CD4-positive, alpha-beta memory T cell (primary cell): ENCODE data around the gene FCRLA. TPM values are rescaled to one million over a fixed set of nuclear protein-coding genes. Genes with fewer than 3 reads are reported as not detected.
"Not testable (repeated sequence)": the region's sequence is repeated elsewhere in the genome, so short reads cannot be mapped to it uniquely, and the experiment has no call there.

Experiments
- CTCF ChIA-PET: fragments of 350-600 bp; sonication (Branson Sonifier 250); formaldehyde crosslinking; loops from one replicate; lab custom pipeline; 2021; ENCODE audit warnings: inconsistent platforms; ENCODE audit not compliant: partially characterized antibody; lab: Charles Lee
- POLR2A ChIA-PET: fragments of 350-600 bp; sonication (Branson Sonifier 250); formaldehyde crosslinking; loops from one replicate; lab custom pipeline; 2021; ENCODE audit not compliant: partially characterized antibody; lab: Charles Lee
- DNase-seq, 5 donors: peaks; one replicate each; pipeline versions ENCODE4 v3.0.0 to v3.0.0-alpha.2; 2020 to 2022; ENCODE audit warnings: mixed read lengths in 1 of 5
- H3K27ac ChIP-seq: one replicate; pipeline ENCODE4 v1.7.0; 2013; ENCODE audit warnings: low read depth, low read length
- H3K27me3 ChIP-seq: 2 replicates; pipeline ENCODE4 v1.7.0; 2013; ENCODE audit warnings: mild to moderate bottlenecking, low read length, moderate library complexity; ENCODE audit not compliant: insufficient read depth
- H3K36me3 ChIP-seq: 2 replicates; pipeline ENCODE4 v1.7.0; 2013; ENCODE audit warnings: mild to moderate bottlenecking, low read length, moderate library complexity; ENCODE audit not compliant: insufficient read depth
- H3K4me1 ChIP-seq: 2 replicates; pipeline ENCODE4 v1.7.0; 2013; ENCODE audit warnings: mild to moderate bottlenecking, low read length, moderate library complexity; ENCODE audit not compliant: insufficient read depth
- H3K4me3 ChIP-seq, 2 donors: one replicate each; pipeline ENCODE4 v1.7.0; 2013; ENCODE audit warnings: low read length in 2 of 2, mild to moderate bottlenecking in 1 of 2
- H3K9me3 ChIP-seq, 2 donors: one replicate each; pipeline ENCODE4 v1.7.0; 2013; ENCODE audit warnings: low read length in 2 of 2, control low read depth in 1 of 2; ENCODE audit not compliant: control insufficient read depth in 1 of 2
- H3K27ac Mint-ChIP-seq, 7 donors: one replicate each; pipeline ENCODE4 v1.8.0; 2020 to 2021; ENCODE audit warnings: mixed read lengths in 7 of 7, mild to moderate bottlenecking in 6 of 7, inconsistent platforms in 3 of 7, moderate library complexity in 3 of 7
- H3K27me3 Mint-ChIP-seq, 2 donors: one replicate each; pipeline ENCODE4 v1.8.0; 2020 to 2021; ENCODE audit warnings: mixed read lengths in 2 of 2
- H3K36me3 Mint-ChIP-seq, 2 donors: one replicate each; pipeline ENCODE4 v1.8.0; 2020 to 2021; ENCODE audit warnings: mixed read lengths in 2 of 2, inconsistent platforms in 1 of 2, mild to moderate bottlenecking in 1 of 2
- H3K4me1 Mint-ChIP-seq, 4 donors: one replicate each; pipeline ENCODE4 v1.8.0; 2020 to 2021; ENCODE audit warnings: mixed read lengths in 4 of 4, mild to moderate bottlenecking in 1 of 4
- H3K4me3 Mint-ChIP-seq, 8 donors: one replicate each; pipeline ENCODE4 v1.8.0; 2020 to 2021; ENCODE audit warnings: mixed read lengths in 8 of 8, mild to moderate bottlenecking in 7 of 8, moderate library complexity in 6 of 8, inconsistent platforms in 3 of 8
- H3K9me3 Mint-ChIP-seq, 8 donors: one replicate each; pipeline ENCODE4 v1.8.0; 2020 to 2021; ENCODE audit warnings: mixed read lengths in 8 of 8, mild to moderate bottlenecking in 5 of 8, inconsistent platforms in 3 of 8, moderate library complexity in 1 of 8
- intact Hi-C: fragments of 100-400 bp; cut with micrococcal nuclease; formaldehyde crosslinking; loops from one replicate; pipeline ENCODE4 v1.15.1; 2023
- polyA plus RNA-seq, 2 donors: library from polyadenylated mRNA; unstranded; fragments of 300-500 nt; fragmentation: Illumina TruSeq; gene quantifications; one replicate each; pipeline ENCODE4 v1.2.3, GENCODE V29; 2021
- total RNA-seq, 2 experiments: library from RNA; stranded (reverse); gene quantifications; one replicate each; pipeline ENCODE4 v1.2.3, GENCODE V29; 2021

Gene FCRLA
- total RNA-seq (not detected), polyA plus RNA-seq (1 to 10 TPM in 1 of 2 donors, under 1 TPM in 1; 0.23 to 2.7 TPM)

- H3K36me3 ChIP-seq = no peaks in the 10 kb centered on the region
- Mint-ChIP-seq H3K4me1 (no peaks in the 10 kb centered on the region), H3K27me3 (peaks cover 0 to 11% of the 10 kb centered on the region in 2 donors), H3K27ac (no peak within 1 kb of the TSS), H3K4me3 (no peak within 1 kb of the TSS), H3K36me3 (no peaks in the 10 kb centered on the region), H3K9me3 (no peaks in the 10 kb centered on the region)
- DNase-seq = no peak
- no peaks in the 10 kb centered on the region for H3K27me3 ChIP-seq
- no peak within 1 kb of the TSS for H3K27ac ChIP-seq
- intact Hi-C loops = no loop called here
- H3K4me3 ChIP-seq = no peak within 1 kb of the TSS
- CTCF ChIA-PET = interaction anchor here (1.5 kb wide), 1 partner anchor 18 kb away, joined by 4 read pairs; no protein-coding TSS in a partner anchor
- no peaks in the 10 kb centered on the region for H3K9me3 ChIP-seq
- no peaks in the 10 kb centered on the region for H3K4me1 ChIP-seq
- POLR2A ChIA-PET = no interaction called here
Observed at GRCh38 chr1:161706482-161707347, at the start of gene FCRLA. Gene FCRLA (plus strand): TSS chr1:161707229. CDS start chr1:161707265, 36 bp downstream.

GRCh38 chr1:161658524-161658923, 48.5 kb upstream of the FCRLA start:
- H3K4me1 Mint-ChIP-seq, intact Hi-C loops, H3K36me3 Mint-ChIP-seq, CTCF ChIA-PET, H3K4me1 ChIP-seq, H3K9me3 ChIP-seq, H3K27ac Mint-ChIP-seq, H3K27me3 ChIP-seq, H3K4me3 ChIP-seq, POLR2A ChIA-PET, H3K36me3 ChIP-seq, H3K27ac ChIP-seq, H3K27me3 Mint-ChIP-seq, DNase-seq, H3K4me3 Mint-ChIP-seq, H3K9me3 Mint-ChIP-seq: not testable (repeated sequence)

- POLR2A ChIA-PET, intact Hi-C loops, H3K4me3 ChIP-seq, H3K36me3 Mint-ChIP-seq, H3K4me1 ChIP-seq, H3K27me3 Mint-ChIP-seq, H3K9me3 Mint-ChIP-seq, H3K27ac ChIP-seq, H3K27ac Mint-ChIP-seq, H3K4me1 Mint-ChIP-seq, CTCF ChIA-PET, H3K4me3 Mint-ChIP-seq, H3K27me3 ChIP-seq, DNase-seq, H3K36me3 ChIP-seq, H3K9me3 ChIP-seq: not testable (repeated sequence)
Observed at GRCh38 chr1:161661660-161662311, 45.2 kb upstream of the FCRLA start.

- H3K9me3 ChIP-seq, H3K4me3 ChIP-seq, H3K9me3 Mint-ChIP-seq, H3K27ac Mint-ChIP-seq, H3K4me1 Mint-ChIP-seq, DNase-seq, H3K27ac ChIP-seq, CTCF ChIA-PET, H3K27me3 Mint-ChIP-seq, intact Hi-C loops, H3K4me3 Mint-ChIP-seq, H3K4me1 ChIP-seq, H3K36me3 ChIP-seq, POLR2A ChIA-PET, H3K27me3 ChIP-seq, H3K36me3 Mint-ChIP-seq: not testable (repeated sequence)
Observed at GRCh38 chr1:161662684-161663339, 44.2 kb upstream of the FCRLA start, which contains the start of gene FCGR2B. Gene FCGR2B (plus strand): TSS chr1:161663143. CDS start chr1:161663242, 99 bp downstream.

GRCh38 chr1:161663569-161663968, 43.5 kb upstream of the FCRLA start:
- H3K9me3 Mint-ChIP-seq, H3K27me3 ChIP-seq, H3K27me3 Mint-ChIP-seq, H3K27ac ChIP-seq, DNase-seq, H3K9me3 ChIP-seq, H3K4me1 ChIP-seq, H3K4me3 Mint-ChIP-seq, CTCF ChIA-PET, H3K4me1 Mint-ChIP-seq, POLR2A ChIA-PET, H3K36me3 ChIP-seq, H3K4me3 ChIP-seq, intact Hi-C loops, H3K36me3 Mint-ChIP-seq, H3K27ac Mint-ChIP-seq: not testable (repeated sequence)

GRCh38 chr1:161664689-161665088, 42.3 kb upstream of the FCRLA start:
- intact Hi-C loops, H3K27ac ChIP-seq, CTCF ChIA-PET, H3K4me1 Mint-ChIP-seq, H3K27ac Mint-ChIP-seq, H3K9me3 Mint-ChIP-seq, DNase-seq, H3K36me3 Mint-ChIP-seq, H3K36me3 ChIP-seq, H3K27me3 ChIP-seq, H3K4me1 ChIP-seq, H3K4me3 ChIP-seq, H3K9me3 ChIP-seq, POLR2A ChIA-PET, H3K27me3 Mint-ChIP-seq, H3K4me3 Mint-ChIP-seq: not testable (repeated sequence)
